ENCODE data around the gene TCF19.
"Not testable (repeated sequence)": the region's sequence is repeated elsewhere in the genome, so short reads cannot be mapped to it uniquely, and the experiment has no call there.

The TCF19 gene

DNA sequence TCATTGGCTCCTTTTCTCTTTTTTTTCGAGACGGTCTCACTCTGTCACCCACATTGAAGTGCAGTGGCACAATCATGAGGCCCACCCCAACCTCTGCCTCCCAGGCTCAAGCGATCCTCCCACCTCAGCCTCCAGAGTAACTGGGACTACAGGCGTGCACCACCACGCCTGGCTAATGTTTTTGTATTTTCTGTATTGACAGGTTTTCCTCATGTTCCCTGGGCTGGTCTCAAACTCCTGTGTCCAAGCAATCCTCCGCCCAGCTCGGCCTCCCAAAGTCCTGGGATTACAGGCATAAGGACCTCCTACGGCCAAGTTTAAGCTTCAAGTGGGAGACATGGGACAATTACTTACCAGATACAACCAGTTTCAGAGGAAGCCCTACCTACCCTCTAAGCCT, 21.5 kb downstream of the TCF19 start:
- no peak for DNase-seq (ENCODE audit: low read depth, low spot score)

DNA sequence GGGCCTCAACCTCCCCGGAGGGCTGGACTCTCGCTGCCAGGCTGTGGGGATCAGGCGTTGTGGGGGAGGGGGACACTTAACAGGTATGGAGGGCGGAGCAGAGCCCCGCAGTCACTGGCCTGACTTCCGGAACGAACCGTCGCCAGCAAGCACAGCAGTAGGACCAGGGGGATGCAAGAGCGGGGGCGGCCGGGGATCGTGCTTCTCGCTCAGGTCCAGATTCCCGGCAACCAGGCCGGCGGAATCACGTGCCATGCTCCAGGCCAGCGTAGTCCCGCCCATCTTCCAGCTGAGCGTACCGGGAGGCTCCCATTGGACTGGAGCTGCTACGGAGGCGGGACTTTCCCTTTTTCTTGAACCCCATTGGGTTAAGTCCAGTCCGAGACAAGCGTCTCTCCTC, 22.1 kb downstream of the TCF19 start:
- no peak for DNase-seq (ENCODE audit: low read depth, low spot score)

GRCh38 chr6:31183287-31183686, 24.9 kb downstream of the TCF19 start:
- not testable (repeated sequence) for DNase-seq (ENCODE audit: low read depth, low spot score)

GRCh38 chr6:31183859-31184258, 25.5 kb downstream of the TCF19 start:
- DNase-seq (ENCODE audit: low read depth, low spot score) = not testable (repeated sequence)

DNA sequence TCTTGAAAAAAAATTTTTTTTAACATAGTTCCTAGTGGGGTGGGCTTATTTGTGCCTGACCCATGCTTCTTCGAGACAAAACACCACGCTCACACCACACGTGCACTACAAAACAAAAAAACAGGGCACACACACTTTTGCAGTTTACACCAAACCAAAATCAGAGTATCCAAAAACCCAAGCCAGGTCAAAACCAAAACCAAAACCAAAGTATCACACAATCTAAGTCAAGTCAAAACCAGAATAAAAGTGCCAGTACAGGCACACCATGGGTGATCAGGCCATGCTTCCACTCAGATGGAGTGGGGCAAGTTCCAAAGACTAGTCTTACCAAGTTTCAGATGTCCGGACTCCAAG, 27.3 kb downstream of the TCF19 start:
- not testable (repeated sequence) for DNase-seq (ENCODE audit: low read depth, low spot score)

DNA sequence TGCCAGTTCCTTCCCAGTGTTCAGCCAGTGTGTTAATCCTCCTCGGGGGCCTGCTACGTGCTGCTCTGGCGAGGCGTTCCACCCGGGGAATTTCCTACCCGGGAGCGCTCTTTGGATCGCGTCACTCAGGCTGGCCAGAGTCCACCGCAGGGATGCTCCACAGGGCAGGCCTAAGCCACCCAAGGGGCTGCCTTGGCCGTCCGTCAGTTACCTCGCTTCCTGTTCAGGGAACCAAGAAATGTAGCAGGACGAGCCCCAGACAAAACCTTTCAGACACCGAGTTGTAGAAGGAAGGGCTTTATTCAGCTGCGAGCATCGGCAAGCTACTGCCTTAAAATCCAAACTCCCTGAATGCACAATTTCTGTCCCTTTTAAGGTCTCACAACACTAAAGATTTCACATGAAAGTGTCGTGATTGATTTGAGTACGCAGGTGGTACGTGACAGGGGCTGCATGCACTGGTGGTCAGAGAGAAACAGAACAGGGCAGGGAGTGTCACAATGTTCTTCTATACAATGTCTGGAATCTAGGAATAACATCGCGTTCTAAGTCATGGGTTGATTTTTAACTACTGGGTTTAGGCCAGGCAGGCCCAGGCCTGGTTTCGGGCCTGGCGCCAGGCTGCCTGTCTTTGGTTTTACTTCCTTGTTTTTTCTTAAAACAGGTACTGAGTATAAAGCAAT, 27.8 kb downstream of the TCF19 start:
- DNase-seq (ENCODE audit: low read depth, low spot score) = no peak

- DNase-seq (ENCODE audit: low read depth, low spot score) = no peak
Measured at GRCh38 chr6:31187780-31188194, 29.4 kb downstream of the TCF19 start.

DNA sequence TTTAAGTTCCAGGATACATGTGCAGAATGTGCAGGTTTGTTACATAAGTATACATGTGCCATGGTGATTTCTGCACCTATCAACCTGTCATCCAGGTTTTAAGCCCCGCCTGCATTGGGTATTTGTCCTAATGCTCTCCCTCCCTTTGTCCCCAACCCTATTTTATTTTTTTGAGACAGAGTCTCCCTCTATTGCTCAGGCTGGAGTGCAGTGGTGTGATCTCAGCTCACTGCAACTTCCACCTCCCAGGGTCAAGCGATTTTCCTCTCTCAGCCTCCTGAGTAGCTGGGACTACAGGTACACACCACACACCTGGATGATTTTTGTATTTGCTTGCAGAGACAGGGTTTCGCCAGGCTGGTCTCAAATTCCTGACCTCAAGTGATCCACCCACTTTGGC, 30.8 kb downstream of the TCF19 start:
- not testable (repeated sequence) for DNase-seq (ENCODE audit: low read depth, low spot score)

DNA sequence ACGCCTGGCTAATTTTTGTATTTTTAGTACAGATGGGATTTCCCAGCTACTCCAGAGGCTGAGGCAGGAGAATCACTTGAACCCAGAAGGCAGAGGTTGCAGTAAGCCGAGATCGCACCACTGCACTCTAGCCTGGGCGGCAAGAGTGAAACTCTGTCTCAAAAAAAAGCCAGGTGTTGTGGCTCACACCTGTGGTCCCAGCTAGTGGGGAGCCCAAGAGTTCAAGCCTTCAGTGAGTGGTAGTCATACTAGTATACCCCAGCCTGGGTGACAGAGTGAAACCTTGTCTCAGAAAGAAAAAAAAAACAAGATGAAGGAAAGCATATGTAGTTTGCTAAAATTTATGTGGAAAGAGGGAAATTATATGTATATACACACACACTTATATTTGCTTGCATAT, 32.1 kb downstream of the TCF19 start:
- no peak for DNase-seq (ENCODE audit: low read depth, low spot score)

DNA sequence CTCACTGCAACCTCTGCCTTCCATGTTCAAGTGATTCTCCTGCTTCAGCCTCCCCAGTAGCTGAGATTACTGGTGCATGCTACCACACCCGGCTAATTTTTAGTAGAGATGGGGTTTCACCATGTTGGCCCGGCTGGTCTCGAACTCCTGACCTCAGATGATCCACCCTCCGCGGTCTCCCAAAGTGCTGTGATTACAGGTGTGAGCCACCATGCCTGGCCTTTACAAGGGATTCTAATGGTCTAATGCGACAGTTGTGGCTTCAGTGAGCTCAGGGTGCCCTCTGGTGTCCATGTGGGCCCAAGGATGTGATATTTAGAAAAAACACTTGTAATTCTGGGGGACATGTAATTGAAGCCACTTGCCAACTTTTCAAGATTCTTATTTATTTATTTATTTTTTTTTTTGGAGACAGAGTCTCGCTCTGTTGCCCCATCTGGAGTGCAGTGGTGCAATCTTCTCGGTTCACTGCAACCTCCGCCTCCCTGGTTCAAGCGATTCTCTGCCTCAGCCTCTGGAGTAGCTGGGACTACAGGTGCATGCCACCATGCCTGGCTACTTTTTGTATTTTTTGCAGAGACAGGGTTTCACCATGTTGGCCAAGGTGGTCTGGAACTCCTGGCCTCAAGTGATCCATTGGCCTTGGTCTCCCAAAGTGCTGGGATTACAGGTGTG, 34.2 kb downstream of the TCF19 start:
- not testable (repeated sequence) for DNase-seq (ENCODE audit: low read depth, low spot score)

- DNase-seq (ENCODE audit: low read depth, low spot score) = no peak
Measured at GRCh38 chr6:31193206-31193605, 34.8 kb downstream of the TCF19 start.

- DNase-seq (ENCODE audit: low read depth, low spot score) = no peak
Measured at GRCh38 chr6:31194061-31194834, 35.9 kb downstream of the TCF19 start.

GRCh38 chr6:31195308-31195979, 37.1 kb downstream of the TCF19 start:
- not testable (repeated sequence) for DNase-seq (ENCODE audit: low read depth, low spot score)

DNA sequence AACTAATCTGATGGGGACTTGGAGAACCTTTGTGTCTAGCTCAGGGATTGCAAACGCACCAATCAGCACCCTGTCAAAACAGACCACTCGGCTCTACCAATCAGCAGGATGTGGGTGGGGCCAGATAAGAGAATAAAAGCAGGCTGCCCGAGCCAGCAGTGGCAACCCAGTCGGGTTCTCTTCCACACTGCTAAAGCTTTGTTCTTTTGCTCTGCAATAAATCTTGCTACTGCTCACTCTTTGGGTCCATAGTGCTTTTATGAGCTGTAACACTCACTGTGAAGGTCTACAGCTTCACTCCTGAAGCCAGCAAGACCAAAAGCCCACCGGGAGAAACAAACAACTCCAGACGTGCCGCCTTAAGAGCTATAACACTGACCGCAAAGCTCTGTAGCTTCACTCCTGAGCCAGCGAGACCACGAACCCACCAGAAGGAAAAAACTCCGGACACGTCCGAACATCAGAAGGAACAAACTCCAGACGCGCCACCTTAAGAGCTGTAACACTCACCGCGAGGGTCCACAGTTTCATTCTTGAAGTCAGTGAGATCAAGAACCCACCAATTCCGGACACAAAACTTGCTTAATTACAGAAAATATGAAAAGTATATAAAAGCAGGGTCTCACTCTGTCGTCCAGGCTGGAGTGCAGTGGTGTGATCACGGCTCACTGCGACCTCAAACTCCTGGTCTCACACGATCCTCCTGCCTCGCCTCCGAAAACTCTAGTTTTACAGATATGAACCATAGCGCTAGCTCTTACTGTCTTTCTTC, 38.0 kb downstream of the TCF19 start:
- not testable (repeated sequence) for DNase-seq (ENCODE audit: low read depth, low spot score)

- no peak for DNase-seq (ENCODE audit: low read depth, low spot score)
Measured at GRCh38 chr6:31197559-31198305, 39.3 kb downstream of the TCF19 start.

- DNase-seq (ENCODE audit: low read depth, low spot score) = not testable (repeated sequence)
Measured at GRCh38 chr6:31199105-31199452, 40.7 kb downstream of the TCF19 start.

- DNase-seq (ENCODE audit: low read depth, low spot score) = no peak
Measured at GRCh38 chr6:31202259-31203166, 44.1 kb downstream of the TCF19 start.

DNA sequence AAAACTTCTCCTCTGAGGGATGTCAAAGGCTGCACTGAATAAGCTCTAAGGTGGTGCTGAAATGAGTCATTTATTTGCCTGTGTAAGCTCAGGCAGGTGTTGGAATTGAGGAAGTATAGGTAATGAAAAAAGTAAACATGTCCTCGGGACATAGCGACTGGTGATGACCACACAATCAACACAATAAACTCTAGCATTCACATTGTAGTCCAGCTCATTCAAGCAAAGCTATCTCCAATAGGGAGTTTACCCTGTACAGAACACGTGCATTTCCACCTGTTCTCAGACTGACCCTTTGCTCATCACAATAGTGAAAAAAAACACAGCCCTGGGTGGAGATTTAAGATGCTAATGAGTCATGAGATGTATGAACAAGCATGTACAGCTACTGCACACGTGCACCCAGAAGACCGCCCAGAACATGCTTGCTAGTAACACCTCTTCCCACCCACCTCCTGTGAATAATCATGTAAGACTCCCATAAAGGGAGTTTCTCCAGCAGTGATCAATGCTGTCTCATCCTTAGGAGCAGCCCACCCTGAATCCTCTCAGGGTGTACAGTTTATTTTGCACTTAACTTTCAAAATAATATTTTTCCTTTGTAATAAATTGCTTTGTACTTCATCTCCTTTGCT, 45.1 kb downstream of the TCF19 start:
- no peak for DNase-seq (ENCODE audit: low read depth, low spot score)

- DNase-seq (ENCODE audit: low read depth, low spot score) = no peak
Measured at GRCh38 chr6:31204751-31205145, 46.4 kb downstream of the TCF19 start.
